CD14-positive monocyte (primary cell): ENCODE data around the gene EDN2. TPM values are rescaled to one million over a fixed set of nuclear protein-coding genes. Genes with fewer than 3 reads are reported as not detected.

Experiments
- DNase-seq, 3 donors: peaks; one replicate each; pipeline ENCODE4 v3.0.0-alpha.2; 2011 to 2022
- H2AFZ ChIP-seq: 2 replicates; pipeline ENCODE4 v1.6.0; 2012; ENCODE audit warnings: mild to moderate bottlenecking, low read depth, low read length, inconsistent platforms; ENCODE audit not compliant: insufficient read depth, poor library complexity, severe bottlenecking
- H3K27ac ChIP-seq, 2 donors: 1 replicate in 1 of 2; 2 replicates in 1 of 2; pipeline ENCODE4 v1.5.1; 2012 to 2013; ENCODE audit warnings: low read length in 2 of 2, control low read depth in 1 of 2, inconsistent platforms in 1 of 2, low read depth in 1 of 2, mild to moderate bottlenecking in 1 of 2
- H3K27me3 ChIP-seq, 2 donors: one replicate each; pipeline versions ENCODE4 v1.6.0 to v1.6.1; 2011 to 2013; ENCODE audit warnings: low read length in 2 of 2; ENCODE audit not compliant: control insufficient read depth in 2 of 2, insufficient read depth in 2 of 2
- H3K36me3 ChIP-seq, 2 donors: replicated peaks in 1 of 2; 1 replicate in 1 of 2; 2 replicates in 1 of 2; pipeline versions ENCODE4 v1.5.1 to v1.6.1; 2012 to 2013; ENCODE audit warnings: low read length in 2 of 2, control low read depth in 1 of 2, inconsistent platforms in 1 of 2, mild to moderate bottlenecking in 1 of 2; ENCODE audit not compliant: insufficient read depth in 2 of 2, control insufficient read depth in 1 of 2
- H3K4me1 ChIP-seq, 2 donors: 1 replicate in 1 of 2; 2 replicates in 1 of 2; pipeline versions ENCODE4 v1.5.1 to v1.6.1; 2012 to 2013; ENCODE audit warnings: low read length in 2 of 2, control low read depth in 1 of 2, inconsistent platforms in 1 of 2, mild to moderate bottlenecking in 1 of 2, moderate library complexity in 1 of 2; ENCODE audit not compliant: insufficient read depth in 2 of 2, control insufficient read depth in 1 of 2
- H3K4me2 ChIP-seq: replicated peaks from 2 replicates; pipeline ENCODE3; 2012; ENCODE audit warnings: low read length, moderate library complexity, mild to moderate bottlenecking; ENCODE audit not compliant: poor library complexity, severe bottlenecking; ENCODE audit errors: extremely low read depth
- H3K4me3 ChIP-seq, 3 experiments: fragments of 200-600 bp in 1 of 3; sonication (generic) in 1 of 3; replicated peaks in 1 of 3; 1 replicate in 2 of 3; 2 replicates in 1 of 3; pipeline ENCODE4 v1.5.1; 2011 to 2013; ENCODE audit warnings: low read length in 3 of 3, mild to moderate bottlenecking in 3 of 3, control low read depth in 2 of 3, low read depth in 2 of 3, inconsistent platforms in 1 of 3, moderate library complexity in 1 of 3
- H3K79me2 ChIP-seq: 2 replicates; pipeline ENCODE4 v1.6.0; 2012; ENCODE audit warnings: mild to moderate bottlenecking, control low read depth, inconsistent platforms, low read length, moderate library complexity; ENCODE audit not compliant: insufficient read depth
- H3K9ac ChIP-seq: 2 replicates; pipeline ENCODE4 v1.6.0; 2017; ENCODE audit warnings: low read length, mild to moderate bottlenecking; ENCODE audit not compliant: insufficient read depth, poor library complexity, severe bottlenecking
- H3K9me3 ChIP-seq, 2 donors: replicated peaks in 1 of 2; 1 replicate in 1 of 2; 2 replicates in 1 of 2; pipeline versions ENCODE4 v1.5.1 to v1.6.1; 2012 to 2013; ENCODE audit warnings: low read length in 2 of 2, control low read depth in 1 of 2; ENCODE audit not compliant: control insufficient read depth in 1 of 2, insufficient read depth in 1 of 2
- H4K20me1 ChIP-seq: 2 replicates; pipeline ENCODE4 v1.6.0; 2012; ENCODE audit warnings: mild to moderate bottlenecking, low read length, control low read depth, moderate library complexity; ENCODE audit not compliant: insufficient read depth
- H3K27ac Mint-ChIP-seq, 7 donors: one replicate each; pipeline ENCODE4 v1.8.0; 2020; ENCODE audit warnings: mild to moderate bottlenecking in 7 of 7, mixed read lengths in 7 of 7, moderate library complexity in 6 of 7, inconsistent platforms in 2 of 7
- H3K27me3 Mint-ChIP-seq, 3 donors: one replicate each; pipeline ENCODE4 v1.8.0; 2021 to 2022; ENCODE audit warnings: low read depth in 3 of 3, mild to moderate bottlenecking in 3 of 3, mixed read lengths in 3 of 3, moderate library complexity in 3 of 3, inconsistent platforms in 1 of 3
- H3K36me3 Mint-ChIP-seq, 2 donors: one replicate each; pipeline ENCODE4 v1.8.0; 2020; ENCODE audit warnings: mixed read lengths in 2 of 2, inconsistent platforms in 1 of 2, mild to moderate bottlenecking in 1 of 2
- H3K4me1 Mint-ChIP-seq: one replicate; pipeline ENCODE4 v1.8.0; 2020; ENCODE audit warnings: mild to moderate bottlenecking, mixed read lengths
- H3K4me3 Mint-ChIP-seq, 2 donors: one replicate each; pipeline ENCODE4 v1.8.0; 2020; ENCODE audit warnings: mild to moderate bottlenecking in 2 of 2, mixed read lengths in 2 of 2, moderate library complexity in 1 of 2
- H3K9me3 Mint-ChIP-seq, 7 donors: one replicate each; pipeline ENCODE4 v1.8.0; 2020 to 2022; ENCODE audit warnings: mixed read lengths in 7 of 7, mild to moderate bottlenecking in 6 of 7, moderate library complexity in 6 of 7, inconsistent platforms in 2 of 7
- CTCF ChIP-seq: fragments of 200-600 bp; IDR thresholded peaks from one replicate; pipeline ENCODE4 v1.8.0; 2022; ENCODE audit warnings: antibody characterized with exemption, mild to moderate bottlenecking
- WGBS: methylation state at CpG from one replicate; pipeline ENCODE4 v1.1.5; 2013; ENCODE audit warnings: missing lambda C conversion rate; ENCODE audit not compliant: insufficient coverage; 5-methylcytosine and 5-hydroxymethylcytosine counted together
- intact Hi-C, 2 donors: fragments of 100-400 bp; cut with micrococcal nuclease; formaldehyde crosslinking; loops; one replicate each; pipeline versions ENCODE4 v1.15.0 to v1.15.1; 2023
- polyA plus RNA-seq, 3 donors: library from polyadenylated mRNA; depleted of rRNA in 1 of 3; unstranded in 2 of 3; stranded (reverse) in 1 of 3; fragments of 300-500 nt in 2 of 3; fragments of >200 nt in 1 of 3; fragmentation: Illumina TruSeq in 2 of 3; gene quantifications; 1 replicate in 2 of 3; 2 replicates in 1 of 3; pipeline ENCODE4 v1.2.3, GENCODE V29; 2012 to 2021

EDN2 gene
- polyA plus RNA-seq, 3 donors = not detected

- H3K4me1 ChIP-seq = peaks cover 6 to 13% of the 10 kb centered on the region in 2 donors
- peaks cover 12% of the 10 kb centered on the region for H3K4me1 Mint-ChIP-seq
- peak overlapping the region; percentile 27 for H3K9ac ChIP-seq
- H3K79me2 ChIP-seq = no peaks in the 10 kb centered on the region
- no peaks in the 10 kb centered on the region for H3K36me3 Mint-ChIP-seq
- H2AFZ ChIP-seq = peak overlapping the region; percentile 50
- peak in 1 of 3 donors; percentile 34 for DNase-seq
- H3K27ac Mint-ChIP-seq = no peak overlapping the region
- H3K9me3 ChIP-seq = no peaks in the 10 kb centered on the region
- H3K27ac ChIP-seq = no peak overlapping the region
- no peaks in the 10 kb centered on the region for H3K9me3 Mint-ChIP-seq
- peaks cover 21 to 35% (median 31%) of the 10 kb centered on the region in 3 donors for H3K27me3 Mint-ChIP-seq
- TF ChIP-seq CTCF = no peak
- H3K27me3 ChIP-seq = peaks cover 0 to 5% of the 10 kb centered on the region in 2 donors
- H3K4me2 ChIP-seq = peak overlapping the region; percentile 41
- H3K4me3 Mint-ChIP-seq = peak overlapping the region in 1 of 2 donors; percentile 72
- H4K20me1 ChIP-seq = no peaks in the 10 kb centered on the region
- 42% methylated on average over 11 of the region's 16 CpGs for WGBS
- H3K36me3 ChIP-seq = no peaks in the 10 kb centered on the region
- H3K4me3 ChIP-seq = no peak overlapping the region
- intact Hi-C loops = no loop called here
Measured at GRCh38 chr1:41487126-41488039, 2.9 kb upstream of the EDN2 start.

DNA sequence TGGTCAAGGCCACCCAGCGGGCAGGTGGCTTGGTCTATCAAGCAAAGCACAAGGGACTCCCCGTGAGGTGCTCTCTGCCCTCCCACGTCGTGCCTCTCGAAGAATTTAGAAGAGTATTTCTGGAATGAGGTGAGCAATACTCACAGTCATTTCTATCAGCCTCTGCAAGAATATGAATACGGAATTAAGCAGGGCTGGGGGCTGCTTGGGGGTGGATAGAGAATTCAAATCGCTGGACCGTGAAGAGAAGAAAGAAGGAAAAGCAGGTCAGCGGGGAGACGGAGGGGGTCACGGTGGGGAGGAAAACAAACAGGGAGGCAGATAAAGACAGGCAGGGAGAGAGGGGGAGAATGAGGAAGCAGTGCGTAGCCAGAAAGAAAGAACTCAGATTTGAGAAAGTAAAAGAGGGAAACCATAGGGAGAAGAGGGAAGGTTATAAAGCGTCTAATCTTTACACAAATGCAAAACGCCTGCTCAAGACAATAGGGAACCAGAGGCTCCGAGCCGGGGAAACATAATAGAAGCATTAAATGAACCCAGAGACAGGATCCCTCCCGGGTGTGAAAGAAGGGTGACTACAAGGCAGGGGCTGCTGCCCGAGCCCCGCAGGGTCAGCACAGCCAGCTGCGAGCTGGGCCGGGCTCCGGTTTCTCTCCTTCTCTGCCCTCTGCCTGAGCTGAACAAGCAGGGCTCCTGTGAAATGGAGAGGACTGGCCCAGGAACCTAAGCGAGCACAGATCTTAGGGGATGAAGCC, 2.1 kb upstream of the EDN2 start:
- Mint-ChIP-seq H3K27me3 (peaks cover 21 to 34% (median 31%) of the 10 kb centered on the region in 3 donors), H3K4me3 (peak overlapping the region; percentile 34 to 72), H3K36me3 (no peaks in the 10 kb centered on the region), H3K9me3 (no peaks in the 10 kb centered on the region), H3K27ac (no peak overlapping the region), H3K4me1 (peaks cover 12% of the 10 kb centered on the region)
- H3K9ac ChIP-seq = peak overlapping the region; percentile 27
- no peak for DNase-seq
- peak overlapping the region; percentile 50 for H2AFZ ChIP-seq
- peak overlapping the region; percentile 41 for H3K4me2 ChIP-seq
- H3K36me3 ChIP-seq = no peaks in the 10 kb centered on the region
- no peak overlapping the region for H3K4me3 ChIP-seq
- peaks cover 0 to 5% of the 10 kb centered on the region in 2 donors for H3K27me3 ChIP-seq
- intact Hi-C loops = no loop called here
- H3K4me1 ChIP-seq = peaks cover 6 to 13% of the 10 kb centered on the region in 2 donors
- H3K79me2 ChIP-seq = no peaks in the 10 kb centered on the region
- WGBS = 4% methylated on average over 13 of the region's 23 CpGs
- no peak for TF ChIP-seq CTCF
- no peaks in the 10 kb centered on the region for H3K9me3 ChIP-seq
- no peaks in the 10 kb centered on the region for H4K20me1 ChIP-seq
- H3K27ac ChIP-seq = no peak overlapping the region
